PC-9 (cell line): ENCODE measurements around the gene FAM13C. TPM values are rescaled to one million over a fixed set of nuclear protein-coding genes. Genes with fewer than 3 reads are reported as not detected.
A peak's percentile ranks its signal among the peaks of the same experiment; 100 is the strongest.
"Not testable (repeated sequence)": the region's sequence is repeated elsewhere in the genome, so short reads cannot be mapped to it uniquely, and the experiment has no call there.

Source experiments
- Bru-seq: library from RNA; stranded (reverse); fragments of 400-500 nt; gene quantifications from one replicate; lab custom pipeline; 2021; lab: Mats Ljungman, UMichigan
- BruChase-seq, 2 experiments: library from RNA; stranded (reverse); fragments of 400-500 nt; gene quantifications; one replicate each; lab custom pipeline; 2021; lab: Mats Ljungman, UMichigan
- BruUV-seq: library from RNA; stranded (reverse); fragments of 400-500 nt; replicated peaks from 2 replicates; lab custom pipeline; 2021; lab: Mats Ljungman, UMichigan
- CTCF ChIA-PET: fragments of 300-600 bp; sonication (Branson Sonifier 250); formaldehyde crosslinking; loops from one replicate; lab custom pipeline; 2022; ENCODE audit warnings: antibody characterized with exemption; lab: Charles Lee
- POLR2A ChIA-PET: fragments of 300-600 bp; sonication (Branson Sonifier 250); formaldehyde crosslinking; loops from one replicate; lab custom pipeline; 2022; ENCODE audit warnings: antibody characterized with exemption; ENCODE audit not compliant: unreplicated experiment; lab: Charles Lee
- DNase-seq, 2 experiments: peaks; one replicate each; pipeline versions ENCODE4 v3.0.0 to v3.0.0-alpha.2; 2015 to 2022; ENCODE audit warnings: mixed read lengths in 1 of 2
- H2AFZ ChIP-seq: fragments of 200-600 bp; sonication (generic); 2 replicates; pipeline ENCODE4 v1.8.1; 2017; ENCODE audit warnings: antibody characterized with exemption
- H3F3A ChIP-seq: fragments of 200-600 bp; sonication (generic); 2 replicates; pipeline ENCODE4 v1.8.1; 2017; ENCODE audit warnings: antibody characterized with exemption, mild to moderate bottlenecking, low read depth; ENCODE audit not compliant: insufficient read depth
- H3K27ac ChIP-seq: fragments of 200-600 bp; sonication (generic); 2 replicates; pipeline ENCODE4 v1.6.1; 2016; ENCODE audit warnings: mixed run types
- H3K27me3 ChIP-seq: fragments of 200-600 bp; sonication (generic); 2 replicates; pipeline ENCODE4 v1.6.1; 2016; ENCODE audit warnings: low read depth, mixed run types; ENCODE audit not compliant: insufficient read depth
- H3K36me3 ChIP-seq: fragments of 200-600 bp; sonication (generic); 2 replicates; pipeline ENCODE4 v1.6.1; 2016; ENCODE audit warnings: low read depth, mixed run types
- H3K4me1 ChIP-seq: fragments of 200-600 bp; sonication (generic); replicated peaks from 2 replicates; pipeline ENCODE4 v1.6.1; 2016; ENCODE audit warnings: mixed run types; ENCODE audit not compliant: insufficient read depth
- H3K4me2 ChIP-seq: fragments of 200-600 bp; sonication (generic); 2 replicates; pipeline ENCODE4 v1.6.1; 2017; ENCODE audit warnings: mixed run types
- H3K4me3 ChIP-seq: fragments of 200-600 bp; sonication (generic); 2 replicates; pipeline ENCODE4 v1.6.1; 2016; ENCODE audit warnings: mixed run types
- H3K79me2 ChIP-seq: fragments of 200-600 bp; sonication (generic); 2 replicates; pipeline ENCODE4 v1.6.1; 2017; ENCODE audit warnings: low read depth, mixed run types
- H3K9me2 ChIP-seq: fragments of 200-600 bp; sonication (generic); 2 replicates; pipeline ENCODE4 v1.8.1; 2017; ENCODE audit warnings: mild to moderate bottlenecking; ENCODE audit not compliant: insufficient read depth
- H3K9me3 ChIP-seq: fragments of 200-600 bp; sonication (generic); 2 replicates; pipeline ENCODE4 v1.8.1; 2016; ENCODE audit warnings: low read depth; ENCODE audit not compliant: insufficient read depth
- H4K20me1 ChIP-seq: fragments of 200-600 bp; sonication (generic); 2 replicates; pipeline ENCODE4 v1.8.1; 2017; ENCODE audit not compliant: insufficient read depth
- CTCF ChIP-seq: fragments of 200-600 bp; sonication (generic); conservative IDR thresholded peaks from 2 replicates; pipeline ENCODE4 v1.6.1; 2017; ENCODE audit warnings: mixed run types, antibody characterized with exemption, mild to moderate bottlenecking, moderate library complexity
- EZH2 ChIP-seq: fragments of 200-600 bp; sonication (generic); IDR thresholded peaks from 2 replicates; pipeline ENCODE4 v1.8.0; 2017; ENCODE audit warnings: antibody characterized with exemption, low read depth
- intact Hi-C: fragments of 100-400 bp; cut with micrococcal nuclease; formaldehyde crosslinking; loops from one replicate; pipeline ENCODE4 v1.10.0; 2022; ENCODE audit not compliant: unreplicated experiment
- long read RNA-seq: library from polyadenylated mRNA; stranded (forward); transcript quantifications from one replicate; pipeline ENCODE4 v2.0.0, GENCODE V29; 2022
- total RNA-seq: library from RNA; stranded (reverse); gene quantifications from 2 replicates; pipeline ENCODE4 v1.2.3, GENCODE V29; 2021

The FAM13C gene
- total RNA-seq (not detected in 2 replicates), Bru-seq, nascent RNA (not detected), BruChase-seq, experiment 1, labeled RNA remaining after a 2-hour chase (not detected), BruChase-seq, experiment 2, labeled RNA remaining after a 6-hour chase (not detected)
- long read RNA-seq: 0 reads

DNA sequence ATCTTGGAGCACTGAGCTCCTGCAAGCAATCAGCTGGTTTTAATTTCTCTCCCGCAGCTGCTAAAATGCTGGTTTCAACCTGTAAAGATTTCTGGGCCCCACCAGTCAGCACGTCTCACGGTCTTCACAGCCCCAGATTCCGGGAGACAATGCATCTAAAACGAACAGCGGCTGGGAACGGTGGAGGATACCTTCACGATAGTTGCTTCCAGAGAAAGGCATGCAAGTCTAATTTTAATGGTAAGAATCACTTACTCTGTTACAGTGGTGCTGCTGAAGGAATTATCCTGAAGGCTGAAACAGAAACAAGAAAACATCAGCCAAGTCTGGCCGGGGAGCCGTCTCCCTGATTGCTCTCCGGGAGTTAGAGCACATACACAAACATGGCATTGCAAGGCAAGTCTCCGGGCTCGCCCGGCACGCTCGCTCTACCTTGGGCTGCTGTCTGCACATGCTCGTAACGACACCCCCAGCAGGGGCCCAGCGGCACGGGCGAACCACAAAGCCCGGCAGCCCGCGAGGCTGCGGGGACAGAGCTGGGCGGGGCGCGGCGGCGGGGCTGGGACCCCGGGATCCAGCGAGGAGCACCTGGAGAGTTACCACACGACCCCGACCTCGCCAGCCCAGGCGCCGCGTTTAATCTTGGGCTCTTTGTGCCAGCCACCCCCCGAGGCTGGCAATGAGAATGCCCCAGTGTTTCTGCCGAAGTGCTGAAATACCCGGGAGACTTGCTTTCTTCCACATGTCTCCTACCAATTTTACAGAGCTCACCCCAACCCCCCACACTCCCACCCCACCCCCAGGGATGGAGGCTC lies at the start of gene FAM13C:
Gene FAM13C, minus strand, starts transcription at position 406 of the 815 bp plus-strand sequence. Its CDS starts 89 bp downstream, at position 317.
- H3K4me3 ChIP-seq: peak within 1 kb of the TSS; percentile 50; the same call in 1 of the 2 replicates

GRCh38 chr10:59405235-59405634 lies 42.9 kb upstream of the FAM13C start:
- Histone ChIP-seq H3K4me1 (no peaks in the 10 kb centered on the region), H4K20me1 (no peaks in the 10 kb centered on the region), H3K79me2 (no peaks in the 10 kb centered on the region), H3K4me3 (no peak overlapping the region), H3K9me2 (no peaks in the 10 kb centered on the region), H3F3A (no peaks in the 10 kb centered on the region; the same call in 1 of the 2 replicates), H3K27me3 (no peaks in the 10 kb centered on the region), H3K36me3 (no peaks in the 10 kb centered on the region), H3K4me2 (no peak overlapping the region), H3K27ac (no peak overlapping the region), H3K9me3 (no peaks in the 10 kb centered on the region), H2AFZ (no peak overlapping the region)
- no peak for TF ChIP-seq CTCF
- TF ChIP-seq EZH2: no peak
- DNase-seq: no peak
- no TSS peak for BruUV-seq
- ChIA-PET CTCF (no interaction called here), POLR2A (no interaction called here)
- intact Hi-C loops: no loop called here

More for the DNA sequence above, at the start of gene FAM13C:
- peak within 1 kb of the TSS; percentile 76 for H2AFZ ChIP-seq
- H3K9me3 ChIP-seq: no peaks in the 10 kb centered on the region
- no peaks in the 10 kb centered on the region for H3K36me3 ChIP-seq
- peak within 1 kb of the TSS; percentile 77 for H3K4me2 ChIP-seq
- no peaks in the 10 kb centered on the region for H3K27me3 ChIP-seq
- DNase-seq: no peak
- BruUV-seq: no TSS peak
- no peaks in the 10 kb centered on the region for H3K79me2 ChIP-seq
- intact Hi-C loops: no loop called here
- H3K27ac ChIP-seq: no peak within 1 kb of the TSS
- H4K20me1 ChIP-seq: no peaks in the 10 kb centered on the region
- no peak for TF ChIP-seq EZH2
- TF ChIP-seq CTCF: no peak
- CTCF ChIA-PET: no interaction called here
- POLR2A ChIA-PET: no interaction called here
- H3F3A ChIP-seq: no peaks in the 10 kb centered on the region
- H3K4me1 ChIP-seq: no peaks in the 10 kb centered on the region
- H3K9me2 ChIP-seq: no peaks in the 10 kb centered on the region; the same call in 1 of the 2 replicates

- Histone ChIP-seq H3K36me3 (no peaks in the 10 kb centered on the region), H3K4me1 (no peaks in the 10 kb centered on the region), H3K27ac (no peak overlapping the region), H3K9me2 (no peaks in the 10 kb centered on the region), H3F3A (no peaks in the 10 kb centered on the region), H2AFZ (no peak overlapping the region), H4K20me1 (no peaks in the 10 kb centered on the region), H3K79me2 (no peaks in the 10 kb centered on the region), H3K4me2 (no peak overlapping the region), H3K4me3 (no peak overlapping the region), H3K27me3 (no peaks in the 10 kb centered on the region), H3K9me3 (no peaks in the 10 kb centered on the region)
- no peak for TF ChIP-seq EZH2
- no peak for TF ChIP-seq CTCF
- POLR2A ChIA-PET: no interaction called here
- no TSS peak for BruUV-seq
- no peak for DNase-seq
- CTCF ChIA-PET: no interaction called here
- intact Hi-C loops: no loop called here
Measured at GRCh38 chr10:59400214-59400613, 37.9 kb upstream of the FAM13C start.

- H3K4me1 ChIP-seq, H3K4me2 ChIP-seq, H3K9me2 ChIP-seq, BruUV-seq, H3K27me3 ChIP-seq, intact Hi-C loops, H3K27ac ChIP-seq, DNase-seq, H3K9me3 ChIP-seq, POLR2A ChIA-PET, H3K4me3 ChIP-seq, H3K79me2 ChIP-seq, CTCF ChIA-PET, H3K36me3 ChIP-seq, H2AFZ ChIP-seq, H4K20me1 ChIP-seq, H3F3A ChIP-seq: not testable (repeated sequence)
Measured at GRCh38 chr10:59399329-59399728, 37.0 kb upstream of the FAM13C start.
